22Rv1 (cell line): ENCODE data around the gene GOLGA6L7.

Experiments used
- H3K27ac ChIP-seq: fragments of 450-650 bp; 2 replicates; pipeline ENCODE4 v1.5.1; 2017
- CTCF ChIP-seq: fragments of 450-650 bp; IDR thresholded peaks from 2 replicates; pipeline ENCODE4 v1.5.1; 2017; ENCODE audit warnings: mild to moderate bottlenecking
- ZFX ChIP-seq: fragments of 450-650 bp; IDR thresholded peaks from 2 replicates; pipeline ENCODE4 v1.6.1; 2017; ENCODE audit warnings: antibody characterized with exemption, borderline replicate concordance

Gene GOLGA6L7

GRCh38 chr15:28886431-28887338, 38.2 kb upstream of the GOLGA6L7 start:
- H3K27ac ChIP-seq, result no peak overlapping the region

GRCh38 chr15:28885630-28886430, 37.4 kb upstream of the GOLGA6L7 start, which contains the start of gene APBA2:
Gene APBA2 (plus strand): TSS chr15:28885974. CDS start chr15:29053885, 167,911 bp downstream.
- no peak for TF ChIP-seq ZFX
- TF ChIP-seq CTCF, result peak; percentile 11; the same call in 1 of the 2 replicates
- H3K27ac ChIP-seq, result no peak within 1 kb of the TSS

More at GRCh38 chr15:28886431-28887338, 38.2 kb upstream of the GOLGA6L7 start:
- TF ChIP-seq ZFX (no peak), CTCF (no peak)

GRCh38 chr15:28885128-28885629, 36.7 kb upstream of the GOLGA6L7 start:
- no peak overlapping the region for H3K27ac ChIP-seq
- TF ChIP-seq ZFX (no peak), CTCF (no peak)

- no peak overlapping the region for H3K27ac ChIP-seq
- TF ChIP-seq ZFX (no peak), CTCF (no peak)
These were observed 35.9 kb upstream of the GOLGA6L7 start for GRCh38 chr15:28884151-28884940.

- TF ChIP-seq ZFX (no peak), CTCF (0 out of 2 replicates have a peak, but pooled peaks have one; percentile 6)
- no peak overlapping the region for H3K27ac ChIP-seq
These were observed 33.2 kb upstream of the GOLGA6L7 start for GRCh38 chr15:28881600-28881999.

GRCh38 chr15:28881170-28881569, 32.7 kb upstream of the GOLGA6L7 start:
- no peak overlapping the region for H3K27ac ChIP-seq
- TF ChIP-seq ZFX, result no peak
- no peak for TF ChIP-seq CTCF
